ENCODE measurements around the gene KCNJ6.

The KCNJ6 gene

GRCh38 chr21:37815893-37816292, 100.4 kb downstream of the KCNJ6 start:
- DNase-seq, result no peak

- no peak for DNase-seq
Measured at GRCh38 chr21:37811711-37812110, 104.5 kb downstream of the KCNJ6 start.

- DNase-seq, result no peak
Measured at GRCh38 chr21:37808261-37808660, 108.0 kb downstream of the KCNJ6 start.

GRCh38 chr21:37805266-37805665, 111.0 kb downstream of the KCNJ6 start:
- no peak for DNase-seq

- no peak for DNase-seq
Measured at GRCh38 chr21:37804001-37804400, 112.3 kb downstream of the KCNJ6 start.

GRCh38 chr21:37803101-37803651, 113.1 kb downstream of the KCNJ6 start:
- no peak for DNase-seq

GRCh38 chr21:37800456-37801061, 115.7 kb downstream of the KCNJ6 start:
- DNase-seq, result no peak

- DNase-seq, result no peak
Measured at GRCh38 chr21:37800057-37800455, 116.2 kb downstream of the KCNJ6 start.

- DNase-seq, result no peak
Measured at GRCh38 chr21:37799211-37800056, 116.8 kb downstream of the KCNJ6 start.

- no peak for DNase-seq
Measured at GRCh38 chr21:37797403-37797802, 118.9 kb downstream of the KCNJ6 start.

GRCh38 chr21:37796011-37796410, 120.2 kb downstream of the KCNJ6 start:
- no peak for DNase-seq

- DNase-seq, result no peak
Measured at GRCh38 chr21:37793660-37794059, 122.6 kb downstream of the KCNJ6 start.

- DNase-seq, result no peak
Measured at GRCh38 chr21:37792046-37792445, 124.2 kb downstream of the KCNJ6 start.

- DNase-seq, result no peak
Measured at GRCh38 chr21:37790905-37791304, 125.4 kb downstream of the KCNJ6 start.

GRCh38 chr21:37788503-37788902, 127.8 kb downstream of the KCNJ6 start:
- DNase-seq, result no peak

GRCh38 chr21:37787456-37787855, 128.8 kb downstream of the KCNJ6 start:
- no peak for DNase-seq

- DNase-seq, result no peak
Measured at GRCh38 chr21:37784591-37785318, 131.5 kb downstream of the KCNJ6 start.

GRCh38 chr21:37783016-37783415, 133.2 kb downstream of the KCNJ6 start:
- no peak for DNase-seq

- no peak for DNase-seq
Measured at GRCh38 chr21:37780991-37781983, 135.0 kb downstream of the KCNJ6 start.

GRCh38 chr21:37771181-37771580, 145.1 kb downstream of the KCNJ6 start:
- no peak for DNase-seq

GRCh38 chr21:37770461-37770860, 145.8 kb downstream of the KCNJ6 start:
- no peak for DNase-seq

- no peak for DNase-seq
Measured at GRCh38 chr21:37769656-37770055, 146.6 kb downstream of the KCNJ6 start.

Data from left hindlimb (tissue), 1 donor.